Right lung (tissue), 10 donors: ENCODE data around the gene SLC35E1. TPM values are rescaled to one million over a fixed set of nuclear protein-coding genes. Genes with fewer than 3 reads are reported as not detected.
A peak's percentile ranks its signal among the peaks of the same experiment; 100 is the strongest.

Source experiments
- DNase-seq, 2 donors: peaks; one replicate each; pipeline ENCODE4 v3.0.0-alpha.2; 2013
- long read RNA-seq, 8 donors: transcript quantifications; one replicate each; lab custom pipeline, GENCODE V29; 2026
- polyA plus RNA-seq, 5 donors: library from polyadenylated mRNA; unstranded; fragments of 120-200 nt; gene quantifications; one replicate each; pipeline versions ENCODE4 v1.2.1 to v1.2.3, GENCODE V29; 2013; ENCODE audit warnings: inconsistent platforms in 1 of 5, low replicate concordance in 1 of 5; ENCODE audit not compliant: insufficient read length in 5 of 5, insufficient read depth in 1 of 5

SLC35E1 gene
- polyA plus RNA-seq: 10 to 100 TPM; 37.8 to 52.5 (median 43.5) TPM
- long read RNA-seq, donor 1, full-length matches to known transcripts: 18 of 34 reads
- long read RNA-seq, donor 1, partial matches to known transcripts: 16 of 34 reads
- long read RNA-seq, donor 1, other reads (novel, unspliced or antisense): 0 of 34 reads
- long read RNA-seq, donor 2, full-length matches to known transcripts: 7 of 14 reads
- long read RNA-seq, donor 2, partial matches to known transcripts: 7 of 14 reads
- long read RNA-seq, donor 2, other reads (novel, unspliced or antisense): 0 of 14 reads
- long read RNA-seq, donor 3, full-length matches to known transcripts: 11 of 36 reads
- long read RNA-seq, donor 3, partial matches to known transcripts: 25 of 36 reads
- long read RNA-seq, donor 3, other reads (novel, unspliced or antisense): 0 of 36 reads
- long read RNA-seq, donor 4, full-length matches to known transcripts: 15 of 15 reads
- long read RNA-seq, donor 4, partial matches to known transcripts: 0 of 15 reads
- long read RNA-seq, donor 4, other reads (novel, unspliced or antisense): 0 of 15 reads
- long read RNA-seq, donor 5, full-length matches to known transcripts: 20 of 36 reads
- long read RNA-seq, donor 5, partial matches to known transcripts: 16 of 36 reads
- long read RNA-seq, donor 5, other reads (novel, unspliced or antisense): 0 of 36 reads
- long read RNA-seq, donor 6, full-length matches to known transcripts: 10 of 10 reads
- long read RNA-seq, donor 6, partial matches to known transcripts: 0 of 10 reads
- long read RNA-seq, donor 6, other reads (novel, unspliced or antisense): 0 of 10 reads
- long read RNA-seq, donor 7, full-length matches to known transcripts: 21 of 21 reads
- long read RNA-seq, donor 7, partial matches to known transcripts: 0 of 21 reads
- long read RNA-seq, donor 7, other reads (novel, unspliced or antisense): 0 of 21 reads
- long read RNA-seq, donor 8, full-length matches to known transcripts: 3 of 3 reads
- long read RNA-seq, donor 8, partial matches to known transcripts: 0 of 3 reads
- long read RNA-seq, donor 8, other reads (novel, unspliced or antisense): 0 of 3 reads

DNA sequence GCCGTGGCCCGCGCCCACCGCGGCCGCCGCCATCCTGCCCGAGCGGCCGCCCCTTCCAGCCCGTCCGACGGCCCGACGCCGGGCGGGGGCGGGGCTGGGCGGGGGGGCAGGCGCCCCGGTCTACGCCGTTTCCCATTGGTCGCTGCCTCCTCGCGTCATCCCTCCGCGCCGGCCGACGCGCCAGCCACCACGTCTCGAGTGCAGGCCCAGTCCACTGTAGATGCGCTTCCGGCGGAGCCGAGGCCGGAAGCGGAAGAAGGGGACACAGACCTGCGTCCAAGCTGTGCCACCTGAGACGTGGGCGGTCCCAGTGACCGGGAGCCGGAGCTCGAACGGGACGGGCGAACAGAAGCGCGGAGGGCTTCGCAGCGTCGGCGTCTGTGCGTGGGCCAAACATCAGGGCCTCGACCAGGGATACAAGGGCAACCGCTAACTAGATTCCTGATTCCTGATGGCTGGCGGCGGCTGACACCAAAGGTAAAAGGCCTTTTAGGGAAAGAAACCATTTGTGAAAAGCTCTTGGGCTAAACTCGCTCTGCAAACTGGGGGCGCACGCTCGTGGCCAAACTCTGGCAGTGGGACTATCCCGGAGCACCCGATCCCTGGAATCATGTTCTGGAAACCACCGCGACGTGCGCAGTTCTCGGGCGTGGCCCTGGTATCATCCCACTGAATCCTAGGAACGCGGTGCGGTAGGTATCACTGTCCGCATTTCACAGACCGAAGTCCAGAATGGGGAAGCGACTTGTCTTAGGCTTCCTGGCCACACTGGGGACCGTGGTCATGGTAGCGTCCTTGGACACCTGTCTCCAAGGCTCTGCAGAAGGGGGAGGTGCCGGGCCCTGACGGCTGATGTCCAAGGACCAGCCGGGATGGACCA lies at the start of gene SLC35E1:
Gene SLC35E1, minus strand, starts transcription at position 84 of the 880 bp plus-strand sequence. Its CDS starts 51 bp downstream, at position 33.
- DNase-seq: peak; percentile 92 to 93

DNA sequence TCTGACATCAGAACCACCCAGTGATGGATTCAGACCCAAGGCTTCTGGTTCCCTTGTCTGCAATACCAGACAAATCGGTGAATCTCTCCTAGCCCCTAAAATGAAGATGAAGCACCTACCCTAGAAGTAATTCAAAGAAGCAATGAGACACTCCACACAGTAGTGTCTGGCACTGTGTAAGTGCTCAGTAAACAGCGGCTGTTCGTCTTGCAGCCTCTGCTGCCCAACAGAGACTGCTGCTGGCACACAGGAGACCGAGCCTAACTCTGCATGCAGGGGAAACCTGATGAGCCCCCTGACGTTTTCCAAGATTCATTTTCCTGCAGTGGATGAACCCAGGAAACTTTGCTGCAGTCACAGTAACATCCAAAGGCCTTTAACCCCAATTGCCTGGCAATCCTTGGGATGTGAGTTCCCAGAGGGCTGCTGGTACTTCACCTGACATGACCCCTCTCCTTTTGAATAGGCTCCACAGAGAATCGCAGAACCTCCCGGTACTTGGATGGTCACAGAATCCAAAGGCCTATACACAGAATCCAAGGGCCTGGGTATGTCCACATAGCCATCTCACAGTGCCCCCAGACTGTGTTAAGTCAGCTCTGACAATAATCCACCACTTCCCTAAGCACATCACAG lies 49.1 kb upstream of the SLC35E1 start:
- DNase-seq: no peak

DNA sequence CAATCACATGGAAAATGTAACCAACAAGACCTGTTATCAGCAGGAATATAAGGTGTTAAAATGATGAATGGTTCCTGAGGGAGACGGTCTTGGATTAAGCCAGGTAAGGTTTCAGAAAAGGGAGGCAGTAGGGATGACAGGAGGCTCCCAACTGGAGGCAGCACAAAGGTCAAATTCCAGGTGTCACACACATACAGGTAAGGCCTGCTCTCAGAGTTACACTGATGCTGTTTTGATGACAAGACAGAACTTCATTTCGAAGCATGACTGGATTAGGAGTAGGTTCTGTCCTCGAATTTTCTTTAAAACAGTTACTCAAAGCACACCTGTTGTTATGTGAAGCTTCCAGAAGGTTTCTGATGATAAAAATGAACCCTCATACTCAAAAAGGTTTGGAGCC lies 48.4 kb upstream of the SLC35E1 start:
- DNase-seq: no peak

DNA sequence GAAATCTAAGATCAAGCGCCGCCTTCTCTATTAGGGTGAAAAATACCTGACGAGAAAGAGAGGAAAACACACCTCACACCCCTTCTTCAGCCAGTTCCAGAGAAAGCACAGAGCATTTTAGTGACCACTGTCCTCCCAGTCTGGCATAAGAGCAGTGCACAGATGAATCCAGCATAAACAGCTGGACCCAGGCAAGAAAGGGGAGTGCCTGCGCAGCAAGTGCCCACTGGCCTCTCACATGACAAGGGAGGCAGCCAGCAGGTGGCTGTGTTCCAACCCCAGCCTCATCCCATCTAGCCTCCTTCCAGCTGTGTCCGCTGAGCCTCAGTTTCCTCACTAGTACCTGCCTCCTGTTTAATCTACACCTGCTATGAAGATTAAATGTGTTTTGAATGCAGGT lies 47.8 kb upstream of the SLC35E1 start:
- no peak for DNase-seq

DNA sequence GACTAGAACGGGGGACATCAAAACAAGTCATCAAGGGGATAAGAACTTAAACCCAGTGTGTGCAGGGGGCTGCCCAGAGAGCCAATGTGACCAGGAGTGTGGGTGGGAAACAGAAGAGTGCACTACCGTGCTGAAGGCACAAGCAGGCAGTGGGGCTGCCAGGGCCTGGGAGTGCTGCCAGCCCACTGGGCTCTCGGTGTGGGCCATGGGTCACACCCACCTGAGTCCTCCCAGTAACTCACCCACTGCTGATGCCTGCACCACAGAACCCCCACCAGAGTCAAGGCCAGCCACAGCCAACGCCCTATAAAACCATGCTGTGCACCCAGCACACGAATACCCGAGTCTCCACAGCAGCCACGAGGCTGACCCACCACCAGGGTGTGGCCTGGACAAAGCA lies 47.2 kb upstream of the SLC35E1 start:
- DNase-seq: no peak

DNA sequence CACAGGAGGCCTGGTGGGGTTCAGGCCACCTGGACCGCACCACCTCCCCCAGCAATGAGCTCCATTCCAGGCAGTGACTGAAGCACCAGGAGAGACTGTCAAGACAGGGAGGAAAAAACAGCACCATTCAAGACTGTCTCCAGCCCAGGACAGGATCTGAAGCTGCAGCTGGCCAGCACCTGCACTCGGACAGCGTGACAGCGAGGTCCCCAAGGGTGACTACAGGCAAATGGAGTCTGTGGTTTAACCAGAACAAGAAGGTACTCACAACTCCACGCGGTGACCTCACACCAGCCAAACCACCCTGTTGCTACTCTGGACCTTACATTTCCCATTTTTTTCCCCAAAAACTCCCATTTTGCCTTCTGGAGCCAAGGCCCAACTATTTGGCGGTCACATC lies 46.0 kb upstream of the SLC35E1 start:
- DNase-seq: no peak

DNA sequence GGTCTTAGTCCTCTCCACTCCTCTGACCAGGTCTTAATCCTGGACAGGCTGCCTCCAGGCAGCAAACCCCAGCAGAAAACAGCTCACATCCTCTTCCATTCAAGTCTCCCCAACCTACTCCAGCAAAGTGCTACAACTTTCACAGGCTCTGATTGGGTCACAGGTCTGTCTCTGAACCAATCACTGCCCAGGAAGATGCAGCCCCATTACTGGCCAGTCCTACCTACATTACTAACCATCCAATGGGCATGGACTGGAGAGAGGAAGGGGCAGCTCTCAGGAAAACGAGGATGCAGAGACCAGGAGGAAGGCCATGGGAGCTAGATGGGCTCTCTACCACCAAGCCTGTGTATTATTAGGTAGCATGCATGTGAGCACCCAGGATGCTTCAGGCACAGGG lies 43.6 kb upstream of the SLC35E1 start:
- no peak for DNase-seq

DNA sequence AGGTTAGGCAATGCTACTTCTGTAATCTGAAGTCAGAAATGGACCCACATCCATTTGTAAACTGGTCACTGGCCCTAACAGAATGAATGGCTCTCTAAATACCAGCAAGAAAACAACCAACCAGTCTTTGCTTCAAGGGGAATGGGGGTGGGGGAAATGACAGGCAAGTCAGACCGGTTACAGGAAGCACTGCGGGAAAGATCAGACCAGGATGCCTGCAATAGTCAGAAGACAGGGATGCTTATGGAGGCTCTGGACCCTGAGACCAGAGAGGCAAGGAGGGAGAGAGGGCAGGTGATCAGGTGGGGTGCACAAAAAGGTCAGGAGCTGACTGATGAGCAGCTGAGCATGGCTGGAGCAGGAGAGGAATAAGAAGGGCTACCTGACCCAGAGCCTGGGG lies 42.7 kb upstream of the SLC35E1 start:
- DNase-seq: no peak

DNA sequence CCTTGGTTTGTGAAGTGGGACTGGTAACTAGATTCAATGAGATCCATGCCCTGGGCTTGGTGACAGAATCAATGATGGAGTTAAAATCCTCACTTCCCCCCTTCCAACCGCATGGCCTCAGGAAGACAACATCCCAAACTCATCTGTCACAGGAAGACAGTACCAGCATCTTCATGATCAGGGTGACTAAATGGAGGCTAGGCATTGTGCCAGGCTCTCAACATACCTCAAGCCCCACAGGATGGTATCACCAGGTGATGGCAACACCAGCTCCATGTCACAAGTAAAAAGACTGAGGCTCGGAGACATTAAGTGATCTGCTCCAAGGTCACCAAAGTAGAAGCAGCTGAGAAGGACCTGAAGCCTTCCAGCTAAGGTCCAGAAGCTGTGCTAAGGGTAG lies 41.6 kb upstream of the SLC35E1 start:
- DNase-seq: no peak

DNA sequence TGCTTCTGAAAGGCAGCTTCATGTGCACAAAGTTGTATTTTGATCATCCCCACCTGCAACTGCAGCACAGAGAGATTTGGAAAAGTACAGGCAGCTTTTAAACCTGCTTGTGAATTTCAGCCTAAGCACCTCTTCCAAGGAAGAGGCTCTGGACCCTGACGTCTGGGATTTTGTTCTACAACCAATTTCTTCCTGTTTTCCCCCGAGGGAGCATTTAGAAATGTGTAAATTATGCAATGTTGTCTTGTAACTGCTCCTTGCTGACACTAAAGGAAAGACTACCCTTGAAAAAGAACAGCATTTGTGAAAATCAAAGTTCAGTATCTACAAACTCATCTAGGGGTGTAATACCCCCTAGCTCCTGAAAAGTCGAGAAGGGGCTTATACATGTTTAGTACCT lies 40.4 kb upstream of the SLC35E1 start:
- DNase-seq: no peak

DNA sequence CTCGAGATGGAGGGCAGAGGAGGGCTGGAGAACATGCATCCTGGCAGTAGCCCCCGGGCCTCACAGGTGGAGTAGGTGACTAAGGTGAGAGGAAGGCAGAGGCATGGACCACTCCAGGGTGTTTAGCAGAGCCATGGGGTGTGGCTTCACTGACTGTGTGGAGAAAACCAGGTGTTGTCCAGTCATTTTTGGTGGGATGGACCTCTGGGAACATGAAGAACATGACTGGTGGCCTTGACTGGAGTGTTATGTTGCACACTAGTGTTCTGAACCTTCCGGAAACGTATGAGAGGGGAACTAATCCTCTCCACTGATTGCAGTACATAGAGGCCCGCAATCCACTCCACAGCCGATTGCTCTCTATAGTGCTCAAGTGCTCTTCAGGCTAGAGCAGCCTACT lies 38.9 kb upstream of the SLC35E1 start:
- no peak for DNase-seq

DNA sequence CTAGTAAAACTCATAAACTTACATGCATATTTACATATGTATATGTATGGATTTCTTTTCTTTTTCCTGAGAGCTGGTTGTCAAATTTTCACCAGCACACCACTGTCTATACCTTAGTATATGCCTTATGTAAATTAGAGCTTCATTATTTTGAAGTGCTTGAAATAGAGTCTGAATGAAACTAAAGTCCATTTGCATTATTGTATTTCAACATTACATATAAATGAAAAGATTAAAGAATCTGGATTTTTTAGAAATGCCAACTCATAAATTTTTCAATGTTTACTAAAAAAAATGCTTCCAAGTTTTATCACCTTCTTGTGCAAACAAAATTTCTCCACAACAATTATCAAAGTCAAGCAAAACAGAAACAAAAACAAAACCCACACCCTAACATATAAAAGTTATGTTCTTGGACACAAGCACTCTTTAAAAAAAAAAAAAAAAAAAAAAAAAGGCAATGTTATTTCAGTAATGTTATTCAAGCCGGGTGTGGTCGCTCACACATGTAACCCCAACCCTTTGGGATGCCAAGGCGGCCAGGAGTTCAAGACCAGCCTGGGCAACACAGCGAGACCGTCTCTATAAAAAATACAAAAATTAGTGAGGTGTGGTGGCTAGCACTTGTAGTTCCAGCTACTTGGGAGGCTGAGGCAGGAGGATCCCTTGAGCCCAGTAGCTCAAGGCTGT lies 37.4 kb upstream of the SLC35E1 start:
- no peak for DNase-seq

DNA sequence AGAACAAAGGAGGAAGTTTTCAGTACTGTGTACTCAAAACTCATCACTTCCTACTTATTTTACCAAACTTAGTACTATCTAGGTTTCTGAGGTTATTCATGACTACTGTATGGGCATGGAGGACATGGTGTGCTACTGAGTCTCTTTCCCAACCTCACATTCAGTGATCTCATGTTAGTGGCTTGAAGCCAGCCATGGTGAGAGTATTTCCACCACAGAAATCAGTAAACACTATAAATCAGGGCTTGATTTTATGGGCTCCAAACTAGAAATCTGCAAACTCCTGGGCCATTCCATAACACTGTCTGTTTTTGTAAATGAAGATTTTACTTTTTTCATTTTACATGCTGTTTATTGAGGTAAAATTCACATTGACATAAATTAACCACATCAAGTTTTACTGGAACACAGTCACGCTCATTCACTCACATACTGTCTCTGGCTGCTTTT lies 36.1 kb upstream of the SLC35E1 start:
- no peak for DNase-seq

DNA sequence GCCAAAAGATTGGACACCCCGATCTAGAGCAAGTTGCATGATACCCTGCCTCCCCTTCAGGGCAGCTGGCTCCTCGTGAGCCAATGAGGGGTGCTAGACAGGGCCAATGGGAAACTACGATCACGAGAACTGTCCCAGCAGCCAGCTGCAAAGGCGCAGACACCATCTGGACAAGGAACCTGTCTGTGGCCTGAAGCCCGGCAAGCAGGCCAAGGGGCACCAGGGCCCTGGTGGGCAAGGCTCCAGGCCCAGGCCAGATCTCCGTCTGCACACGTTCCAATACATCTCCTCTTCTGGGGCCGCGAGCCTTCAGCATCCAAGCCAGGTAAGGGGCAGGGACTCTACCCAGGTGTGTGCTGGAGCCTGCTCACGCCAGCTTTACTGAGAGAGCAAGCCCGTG lies 35.6 kb upstream of the SLC35E1 start:
- DNase-seq: no peak

DNA sequence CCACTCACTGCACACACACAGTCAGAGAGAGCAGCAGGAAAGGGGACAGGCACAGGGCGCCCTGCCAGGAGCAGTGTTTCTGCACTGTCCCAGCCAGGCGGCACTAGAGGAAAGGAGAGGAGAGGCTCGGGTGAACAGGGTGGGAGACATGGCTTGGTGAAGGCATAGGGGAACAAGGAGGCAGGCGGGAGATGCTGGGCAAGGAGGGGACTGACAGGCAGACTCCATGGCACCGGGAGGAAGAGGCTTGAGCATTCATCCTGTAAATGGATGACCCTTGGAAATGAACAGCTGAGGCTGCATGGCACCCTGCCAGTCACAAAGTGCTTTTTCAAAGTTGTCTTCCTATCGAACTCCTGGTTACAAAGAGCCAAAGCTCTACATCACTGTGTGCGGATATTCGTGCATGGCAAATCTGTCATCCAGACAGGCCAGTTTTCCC lies 33.4 kb upstream of the SLC35E1 start:
- no peak for DNase-seq

DNA sequence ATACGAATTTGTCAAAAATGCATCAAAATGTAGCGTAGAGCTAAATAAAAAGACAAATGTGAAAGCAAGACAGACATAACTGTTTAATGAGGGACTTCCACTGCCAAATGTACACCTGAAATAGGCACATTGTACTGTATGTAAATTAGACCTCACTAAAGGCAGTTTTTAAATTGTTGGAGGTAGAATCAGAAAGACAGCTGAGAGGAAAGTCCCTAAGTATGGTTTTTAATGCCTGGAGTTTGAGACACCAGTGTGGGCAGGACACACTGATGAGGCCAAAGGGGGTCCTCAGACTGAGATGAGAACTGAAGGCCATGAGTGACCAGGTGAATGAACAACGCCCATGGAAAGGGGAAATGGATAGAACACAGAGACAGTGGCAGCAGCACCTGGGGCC lies 32.9 kb upstream of the SLC35E1 start:
- DNase-seq: no peak

DNA sequence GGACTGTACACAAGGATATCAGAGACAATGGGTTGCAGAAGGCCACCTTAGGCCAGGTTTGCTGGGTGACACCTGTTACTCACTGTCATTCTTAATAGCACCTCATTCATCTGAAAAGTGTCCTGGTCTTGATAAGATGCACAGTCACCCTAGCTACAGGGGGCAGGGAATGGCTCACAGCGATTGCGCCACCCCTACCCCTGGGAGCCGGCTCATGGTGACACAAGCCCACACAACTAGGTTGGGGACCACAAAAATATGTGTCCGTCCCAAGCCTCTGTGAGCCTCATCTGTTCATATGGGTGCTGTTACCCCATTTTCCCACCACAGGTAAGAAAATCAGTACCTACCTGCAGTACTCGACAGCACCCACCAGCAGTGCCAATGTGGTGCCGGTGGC lies 32.4 kb upstream of the SLC35E1 start:
- no peak for DNase-seq

DNA sequence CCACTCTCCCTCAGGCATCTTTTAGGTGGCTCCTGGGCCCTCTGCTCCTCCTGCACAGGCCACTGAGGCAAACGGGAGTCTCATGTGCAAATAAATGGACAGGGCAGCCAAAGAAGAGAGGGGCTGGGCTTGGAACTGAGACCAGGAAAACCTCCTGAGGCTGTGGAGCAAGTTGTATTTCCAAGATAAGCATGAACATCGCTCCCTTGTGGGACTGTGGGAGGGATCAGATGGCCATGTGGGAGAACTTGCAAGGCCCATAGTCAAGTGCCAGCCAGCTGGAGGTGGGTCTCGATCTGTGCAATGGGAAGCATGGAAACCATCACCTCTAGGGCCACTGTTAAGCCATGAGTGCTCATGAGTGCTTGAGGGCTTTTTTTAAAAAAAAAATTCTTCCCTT lies 30.9 kb upstream of the SLC35E1 start:
- DNase-seq: no peak

DNA sequence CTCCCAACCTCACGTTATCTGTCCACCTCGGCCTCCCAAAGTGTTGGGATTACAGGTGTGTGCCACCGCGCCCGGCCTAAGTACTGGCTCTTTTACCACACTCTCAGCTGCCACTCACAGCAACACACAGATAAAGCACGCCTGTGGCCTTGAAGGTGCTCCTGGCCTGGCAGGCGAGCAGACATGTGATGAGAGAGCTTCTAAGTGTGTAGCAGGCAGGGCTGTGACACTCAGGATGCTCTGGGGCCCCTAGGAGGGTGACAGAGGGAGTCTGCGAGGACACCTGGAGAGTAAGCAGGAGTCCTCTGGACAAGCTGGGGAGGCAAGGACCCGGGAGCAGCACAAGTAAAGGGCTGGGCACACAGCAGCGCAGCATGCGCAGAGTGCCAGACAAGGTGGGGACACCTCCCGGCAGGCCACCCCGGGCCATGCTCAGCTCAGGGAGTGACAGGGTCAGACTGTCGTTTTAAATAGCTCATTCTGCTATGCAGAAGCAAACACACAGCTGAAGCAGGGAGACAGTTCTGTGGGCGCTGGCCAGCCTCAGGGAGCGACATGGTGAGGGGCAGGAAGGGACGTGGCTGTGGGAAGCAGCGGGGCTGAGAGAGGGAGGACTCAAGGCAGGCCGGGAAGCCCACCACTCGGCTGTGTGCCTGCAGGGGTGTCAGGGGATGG lies 29.3 kb upstream of the SLC35E1 start:
- no peak for DNase-seq

DNA sequence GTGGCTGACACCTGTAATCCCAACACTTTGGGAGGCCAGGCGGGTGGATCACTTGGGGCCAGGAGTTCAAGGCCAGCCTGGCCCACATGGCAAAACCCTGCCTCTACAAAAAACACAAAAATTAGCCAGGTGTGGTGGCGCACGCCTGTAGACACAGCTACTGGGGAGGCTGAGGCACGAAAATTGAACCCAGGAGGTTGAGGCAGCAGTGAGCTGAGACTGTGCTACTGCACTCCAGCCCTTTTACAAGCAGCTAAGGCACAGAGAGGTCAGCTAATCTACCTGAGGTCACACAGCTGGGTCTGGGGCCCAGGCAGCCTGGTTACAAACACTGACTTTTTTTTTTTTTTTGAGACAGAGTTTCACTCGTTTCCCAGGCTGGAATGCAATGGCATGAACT lies 28.6 kb upstream of the SLC35E1 start:
- DNase-seq: no peak
